22Rv1 (cell line): Measurements from ENCODE around the gene TNFAIP3.

Experiments used
- H3K27ac ChIP-seq: fragments of 450-650 bp; 2 replicates; pipeline ENCODE4 v1.5.1; 2017
- ZFX ChIP-seq: fragments of 450-650 bp; IDR thresholded peaks from 2 replicates; pipeline ENCODE4 v1.6.1; 2017; ENCODE audit warnings: antibody characterized with exemption, borderline replicate concordance
- TF ChIP-seq, protein P1 (sequence below): fragments of 450-650 bp; IDR thresholded peaks from 2 replicates; pipeline ENCODE4 v1.5.1; 2017; ENCODE audit warnings: mild to moderate bottlenecking

The TNFAIP3 gene

DNA sequence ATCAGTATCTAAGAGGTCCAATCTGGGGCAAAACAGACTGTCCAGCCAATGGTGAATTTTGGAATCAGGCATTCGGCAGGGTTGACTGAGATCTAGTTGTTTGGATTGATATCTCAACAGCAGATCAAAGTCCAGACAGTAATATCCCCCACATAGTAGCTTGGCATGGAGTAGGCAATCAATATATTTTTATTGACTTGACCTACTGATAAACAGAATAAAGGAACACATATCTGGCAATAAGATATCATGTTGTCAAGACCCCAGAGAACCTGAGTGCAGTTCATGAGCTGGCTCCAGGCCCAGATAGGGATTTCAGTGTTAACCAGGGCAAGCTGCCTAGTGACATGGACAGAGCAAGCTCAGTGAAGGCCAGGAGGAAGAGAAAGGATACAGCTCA is 34.4 kb downstream of the TNFAIP3 start:
- H3K27ac ChIP-seq: no peak overlapping the region

DNA sequence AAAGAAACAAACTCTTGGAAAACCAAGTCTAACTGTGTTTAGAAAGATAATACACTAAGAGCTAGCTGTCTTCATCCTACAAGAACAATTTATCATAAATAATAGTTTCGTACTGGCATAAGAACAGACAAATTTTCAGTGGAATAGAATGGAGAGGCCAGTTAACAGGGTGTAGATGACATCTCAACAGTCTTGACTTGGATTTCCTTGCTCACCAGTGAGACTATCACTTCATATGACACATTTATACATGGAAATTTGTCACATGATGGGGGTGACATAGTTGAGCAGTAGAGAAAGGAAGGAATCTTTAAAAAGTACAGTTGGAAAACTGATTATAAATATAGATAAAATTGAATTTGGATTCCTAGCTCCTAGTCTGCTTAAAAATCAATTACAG is 35.6 kb downstream of the TNFAIP3 start:
- TF ChIP-seq ZFX: no peak
- TF ChIP-seq, protein P1, sequence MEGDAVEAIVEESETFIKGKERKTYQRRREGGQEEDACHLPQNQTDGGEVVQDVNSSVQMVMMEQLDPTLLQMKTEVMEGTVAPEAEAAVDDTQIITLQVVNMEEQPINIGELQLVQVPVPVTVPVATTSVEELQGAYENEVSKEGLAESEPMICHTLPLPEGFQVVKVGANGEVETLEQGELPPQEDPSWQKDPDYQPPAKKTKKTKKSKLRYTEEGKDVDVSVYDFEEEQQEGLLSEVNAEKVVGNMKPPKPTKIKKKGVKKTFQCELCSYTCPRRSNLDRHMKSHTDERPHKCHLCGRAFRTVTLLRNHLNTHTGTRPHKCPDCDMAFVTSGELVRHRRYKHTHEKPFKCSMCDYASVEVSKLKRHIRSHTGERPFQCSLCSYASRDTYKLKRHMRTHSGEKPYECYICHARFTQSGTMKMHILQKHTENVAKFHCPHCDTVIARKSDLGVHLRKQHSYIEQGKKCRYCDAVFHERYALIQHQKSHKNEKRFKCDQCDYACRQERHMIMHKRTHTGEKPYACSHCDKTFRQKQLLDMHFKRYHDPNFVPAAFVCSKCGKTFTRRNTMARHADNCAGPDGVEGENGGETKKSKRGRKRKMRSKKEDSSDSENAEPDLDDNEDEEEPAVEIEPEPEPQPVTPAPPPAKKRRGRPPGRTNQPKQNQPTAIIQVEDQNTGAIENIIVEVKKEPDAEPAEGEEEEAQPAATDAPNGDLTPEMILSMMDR: no peak
- H3K27ac ChIP-seq: no peak overlapping the region

More for the DNA sequence above, 34.4 kb downstream of the TNFAIP3 start:
- no peak for TF ChIP-seq ZFX
- TF ChIP-seq, protein P1: no peak

DNA sequence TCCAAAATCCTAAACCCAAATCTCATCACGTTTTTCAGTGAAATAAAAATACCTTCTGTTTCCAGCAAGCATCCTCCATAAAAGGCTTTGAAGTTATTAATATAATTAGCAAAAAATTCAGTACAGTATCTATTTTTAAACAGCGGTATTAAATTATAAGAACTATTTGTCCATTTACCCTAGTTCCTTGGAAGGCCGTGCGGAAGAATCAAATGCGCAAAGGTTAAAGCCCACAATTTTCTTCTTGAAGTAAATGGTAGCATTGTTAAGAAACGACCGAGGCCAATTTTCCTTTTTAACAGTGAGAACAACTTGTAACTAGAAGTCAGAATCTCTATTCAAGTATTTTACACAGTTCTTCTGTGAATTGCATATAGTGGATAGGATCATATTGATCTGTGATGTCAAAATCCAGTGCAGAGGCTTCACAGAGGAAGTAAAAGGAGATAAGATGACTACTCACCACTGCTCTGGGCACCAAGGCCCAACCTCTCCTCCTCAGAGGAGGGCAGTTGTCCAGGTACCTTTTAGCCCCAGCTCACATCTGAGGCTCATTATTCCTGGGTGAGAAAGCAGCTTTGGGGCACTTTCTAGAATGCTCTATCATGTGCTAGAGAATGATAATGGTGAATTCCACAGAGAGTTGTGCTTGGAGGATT is 36.3 kb downstream of the TNFAIP3 start:
- TF ChIP-seq, protein P1: no peak
- no peak for TF ChIP-seq ZFX
- no peak overlapping the region for H3K27ac ChIP-seq

DNA sequence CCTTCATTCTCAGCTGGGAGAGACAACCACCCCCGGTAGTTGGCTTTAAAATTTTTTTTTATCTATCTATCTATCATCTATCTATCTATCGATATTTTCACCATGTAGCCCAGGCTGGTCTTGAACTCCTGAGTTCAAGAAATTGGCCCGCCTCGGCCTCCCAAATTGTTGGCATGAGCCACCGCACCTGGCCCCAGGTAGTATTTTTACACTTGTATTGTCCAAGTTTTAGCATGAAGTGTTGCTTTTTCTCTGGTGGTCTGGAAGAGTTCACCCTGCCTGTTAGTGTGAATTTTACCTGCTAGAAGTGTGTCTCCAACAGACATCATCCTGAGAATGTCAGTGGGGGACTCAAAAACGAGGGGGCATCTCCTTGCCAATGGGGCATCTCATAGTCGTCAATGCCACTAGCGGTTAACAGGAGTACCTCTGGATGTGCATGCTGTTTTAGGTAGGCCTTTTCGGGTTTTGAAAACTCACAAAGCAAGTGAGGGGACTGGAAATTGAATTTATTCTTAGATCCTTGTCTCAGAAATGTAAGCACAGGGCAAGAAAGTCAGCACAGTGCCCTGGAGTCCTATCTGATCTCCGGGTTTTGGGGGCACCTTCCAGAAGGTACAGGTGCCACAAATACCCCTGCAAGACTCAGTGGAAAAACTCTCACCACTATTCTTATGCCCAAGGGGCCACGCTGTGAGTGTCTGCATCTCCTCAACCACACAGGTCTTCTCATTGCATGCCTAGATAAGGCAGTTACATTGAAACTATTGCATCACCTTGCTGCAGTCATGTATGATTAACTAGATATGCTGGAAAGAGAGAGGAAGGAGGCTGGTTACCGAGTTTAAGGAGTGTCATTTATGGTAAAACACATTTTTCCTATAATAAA is 37.1 kb downstream of the TNFAIP3 start:
- TF ChIP-seq ZFX: no peak
- TF ChIP-seq, protein P1: no peak

DNA sequence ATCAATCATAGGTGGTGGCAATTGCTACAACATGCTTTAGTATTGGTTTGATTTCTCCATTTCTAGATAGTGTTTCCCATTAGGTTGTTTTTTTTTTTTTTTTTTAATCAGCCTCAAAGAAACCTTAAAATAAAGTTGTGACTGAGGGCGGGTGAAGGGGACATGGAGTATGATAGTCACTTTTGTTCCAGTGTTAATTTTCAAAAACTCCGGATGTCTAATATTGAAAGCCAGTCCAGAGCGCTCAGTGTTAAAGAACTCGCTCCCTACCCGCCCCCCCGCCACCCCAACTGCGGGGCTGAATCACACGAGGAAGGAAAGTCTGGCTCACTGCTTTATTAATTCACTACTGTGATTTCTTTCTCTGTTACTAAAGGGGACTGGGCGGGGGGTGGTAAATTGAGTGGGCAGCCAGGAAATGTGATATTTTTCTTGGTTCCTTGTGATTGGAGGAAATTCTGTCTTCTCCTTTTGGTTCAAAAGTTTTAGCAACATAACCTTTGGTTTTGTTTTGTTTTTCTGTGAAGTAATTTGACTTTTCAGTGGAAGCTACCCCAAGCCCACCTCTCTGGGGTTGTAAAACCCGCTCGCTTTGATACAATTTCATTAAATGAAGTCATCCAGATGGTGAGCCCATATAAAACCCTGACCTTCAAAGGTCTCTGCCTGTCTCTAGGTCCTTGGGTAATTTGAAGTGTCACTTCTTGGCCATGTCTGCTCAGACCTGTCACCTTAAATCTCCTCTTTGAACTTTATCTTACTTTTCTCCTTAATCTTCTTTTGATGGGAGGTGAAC is 38.0 kb downstream of the TNFAIP3 start:
- no peak overlapping the region for H3K27ac ChIP-seq
- TF ChIP-seq ZFX: no peak
- TF ChIP-seq, protein P1: no peak

More for the DNA sequence above, 37.1 kb downstream of the TNFAIP3 start:
- H3K27ac ChIP-seq: no peak overlapping the region

DNA sequence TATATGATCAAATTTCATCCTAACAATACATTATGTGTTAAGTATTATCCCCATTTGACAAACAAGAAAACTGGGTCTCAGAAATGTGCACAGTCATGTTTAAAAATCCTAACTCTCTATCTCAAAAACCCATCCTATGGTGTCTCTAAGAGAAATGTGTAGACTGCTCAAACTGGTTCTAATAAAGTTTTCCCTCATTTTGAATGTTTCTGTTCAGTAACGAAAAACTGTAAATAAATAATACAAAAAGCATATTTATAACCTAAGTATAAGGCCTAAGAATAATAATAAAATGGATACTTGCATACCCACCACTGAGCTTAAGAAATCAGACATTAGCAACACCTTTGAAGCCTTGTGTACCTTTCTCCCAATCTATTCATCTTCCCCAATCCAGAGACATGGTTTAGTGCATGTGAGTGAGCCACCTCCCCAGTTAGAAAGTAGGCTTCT is 39.0 kb downstream of the TNFAIP3 start:
- TF ChIP-seq ZFX: no peak
- TF ChIP-seq, protein P1: no peak
- H3K27ac ChIP-seq: no peak overlapping the region
